GM18873 (cell line): ENCODE measurements around the gene PSMG4.
"Not testable (repeated sequence)": the region's sequence is repeated elsewhere in the genome, so short reads cannot be mapped to it uniquely, and the experiment has no call there.

Experiments
- ATAC-seq: cut with Tn5 transposase; IDR thresholded peaks from one replicate; pipeline ENCODE4 v1.9.1; 2021; ENCODE audit warnings: mild to moderate bottlenecking, moderate library complexity, moderate number of reproducible peaks; ENCODE audit not compliant: unreplicated experiment, low FRiP score

The PSMG4 gene

GRCh38 chr6:3229566-3230178 is 29.1 kb upstream of the PSMG4 start:
- ATAC-seq: no peak

- no peak for ATAC-seq
These were observed 28.4 kb upstream of the PSMG4 start for GRCh38 chr6:3230256-3230882.

GRCh38 chr6:3230900-3231246 is 27.9 kb upstream of the PSMG4 start:
- no peak for ATAC-seq

- ATAC-seq: no peak
These were observed 27.3 kb upstream of the PSMG4 start for GRCh38 chr6:3231247-3232016.

GRCh38 chr6:3232017-3232945 is 26.5 kb upstream of the PSMG4 start:
- no peak for ATAC-seq

- no peak for ATAC-seq
These were observed 25.4 kb upstream of the PSMG4 start for GRCh38 chr6:3233321-3233720.

GRCh38 chr6:3233904-3234303 is 24.8 kb upstream of the PSMG4 start:
- no peak for ATAC-seq

GRCh38 chr6:3235486-3235885 is 23.3 kb upstream of the PSMG4 start:
- no peak for ATAC-seq

GRCh38 chr6:3236005-3236404 is 22.7 kb upstream of the PSMG4 start:
- no peak for ATAC-seq

GRCh38 chr6:3237761-3238662 is 20.7 kb upstream of the PSMG4 start:
- ATAC-seq: no peak

GRCh38 chr6:3239110-3239830 is 19.5 kb upstream of the PSMG4 start:
- ATAC-seq: no peak

GRCh38 chr6:3240595-3240994 is 18.2 kb upstream of the PSMG4 start:
- ATAC-seq: no peak

GRCh38 chr6:3241745-3242144 is 17.0 kb upstream of the PSMG4 start:
- ATAC-seq: not testable (repeated sequence)

GRCh38 chr6:3242768-3243167 is 16.0 kb upstream of the PSMG4 start:
- no peak for ATAC-seq

GRCh38 chr6:3244003-3244831 is 14.5 kb upstream of the PSMG4 start:
- no peak for ATAC-seq

GRCh38 chr6:3244832-3245161 is 13.9 kb upstream of the PSMG4 start:
- not testable (repeated sequence) for ATAC-seq

GRCh38 chr6:3245216-3245615 is 13.5 kb upstream of the PSMG4 start:
- ATAC-seq: no peak
